Activated naive CD4-positive, alpha-beta T cell treated with anti-CD3 and anti-CD28 coated beads, Interleukin-2, amount 10 ng/mL, durations not matched to agents 7 days and 5 days (primary cell): Measurements from ENCODE around the gene KIF13A.
"Not testable (repeated sequence)": the region's sequence is repeated elsewhere in the genome, so short reads cannot be mapped to it uniquely, and the experiment has no call there.

Experiments
- CTCF ChIA-PET: fragments of 350-600 bp; sonication (Branson Sonifier 250); formaldehyde crosslinking; loops from one replicate; lab custom pipeline; 2021; ENCODE audit warnings: antibody characterized with exemption; lab: Charles Lee
- DNase-seq: peaks from one replicate; pipeline ENCODE4 v3.0.0-alpha.2; 2020
- H3K27ac Mint-ChIP-seq: one replicate; pipeline ENCODE4 v1.8.0; 2021; ENCODE audit warnings: mild to moderate bottlenecking, moderate library complexity, mixed read lengths
- H3K27me3 Mint-ChIP-seq: one replicate; pipeline ENCODE4 v1.8.0; 2021; ENCODE audit warnings: mild to moderate bottlenecking, mixed read lengths
- H3K36me3 Mint-ChIP-seq: one replicate; pipeline ENCODE4 v1.8.0; 2021; ENCODE audit warnings: mixed read lengths
- H3K4me1 Mint-ChIP-seq: one replicate; pipeline ENCODE4 v1.8.0; 2021; ENCODE audit warnings: mixed read lengths
- H3K4me3 Mint-ChIP-seq: one replicate; pipeline ENCODE4 v1.8.0; 2021; ENCODE audit warnings: mild to moderate bottlenecking, moderate library complexity, mixed read lengths
- H3K9me3 Mint-ChIP-seq: one replicate; pipeline ENCODE4 v1.8.0; 2021; ENCODE audit warnings: mixed read lengths

Gene KIF13A

DNA sequence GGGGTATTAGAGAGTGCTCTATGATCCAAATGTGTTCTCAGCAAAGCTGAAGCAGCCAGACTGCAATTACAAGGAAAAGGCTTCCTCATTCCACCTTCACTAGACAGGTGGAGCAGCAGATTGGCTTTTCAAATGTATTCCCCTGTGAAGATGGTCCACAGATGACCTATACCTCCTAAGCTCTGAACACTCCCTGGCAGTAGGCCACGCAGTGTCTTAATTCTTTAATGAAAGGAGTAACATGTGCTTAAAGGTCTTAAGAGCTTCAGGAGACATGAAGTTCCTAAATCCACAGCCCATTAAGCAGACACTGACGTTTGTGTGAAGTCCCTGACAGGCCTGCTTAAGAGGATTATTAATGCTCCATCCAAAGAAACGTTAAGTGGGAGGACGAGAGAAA is 141.8 kb downstream of the KIF13A start:
- H3K4me1 Mint-ChIP-seq, result peaks cover 4% of the 10 kb centered on the region
- CTCF ChIA-PET, result interaction anchor here (0.6 kb wide), 1 partner anchor 1259 kb away, joined by 3 read pairs; no protein-coding TSS in a partner anchor

DNA sequence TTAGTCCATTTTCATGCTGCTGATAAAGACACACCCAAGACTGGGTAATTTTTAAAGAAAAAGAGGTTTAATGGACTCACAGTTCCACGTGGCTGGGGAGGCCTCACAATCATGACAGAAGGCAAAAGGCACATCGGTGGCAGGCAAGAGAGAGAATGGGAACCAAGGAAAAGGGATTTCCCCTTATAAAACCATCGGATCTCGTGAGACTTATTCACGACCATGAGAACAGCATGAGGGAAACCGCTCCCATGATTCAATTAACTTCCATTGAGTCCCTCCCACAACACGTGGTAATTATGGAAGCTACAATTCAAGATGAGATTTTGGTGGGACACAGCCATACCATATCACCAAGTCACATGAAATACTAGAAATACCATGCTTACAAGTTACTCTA is 142.5 kb downstream of the KIF13A start:
- not testable (repeated sequence) for H3K4me1 Mint-ChIP-seq

More for the DNA sequence above, 141.8 kb downstream of the KIF13A start:
- no peak overlapping the region for H3K4me3 Mint-ChIP-seq
- H3K9me3 Mint-ChIP-seq, result no peaks in the 10 kb centered on the region
- H3K36me3 Mint-ChIP-seq, result no peaks in the 10 kb centered on the region
- DNase-seq, result no peak
- H3K27ac Mint-ChIP-seq, result no peak overlapping the region
- peaks cover 4% of the 10 kb centered on the region for H3K27me3 Mint-ChIP-seq

DNA sequence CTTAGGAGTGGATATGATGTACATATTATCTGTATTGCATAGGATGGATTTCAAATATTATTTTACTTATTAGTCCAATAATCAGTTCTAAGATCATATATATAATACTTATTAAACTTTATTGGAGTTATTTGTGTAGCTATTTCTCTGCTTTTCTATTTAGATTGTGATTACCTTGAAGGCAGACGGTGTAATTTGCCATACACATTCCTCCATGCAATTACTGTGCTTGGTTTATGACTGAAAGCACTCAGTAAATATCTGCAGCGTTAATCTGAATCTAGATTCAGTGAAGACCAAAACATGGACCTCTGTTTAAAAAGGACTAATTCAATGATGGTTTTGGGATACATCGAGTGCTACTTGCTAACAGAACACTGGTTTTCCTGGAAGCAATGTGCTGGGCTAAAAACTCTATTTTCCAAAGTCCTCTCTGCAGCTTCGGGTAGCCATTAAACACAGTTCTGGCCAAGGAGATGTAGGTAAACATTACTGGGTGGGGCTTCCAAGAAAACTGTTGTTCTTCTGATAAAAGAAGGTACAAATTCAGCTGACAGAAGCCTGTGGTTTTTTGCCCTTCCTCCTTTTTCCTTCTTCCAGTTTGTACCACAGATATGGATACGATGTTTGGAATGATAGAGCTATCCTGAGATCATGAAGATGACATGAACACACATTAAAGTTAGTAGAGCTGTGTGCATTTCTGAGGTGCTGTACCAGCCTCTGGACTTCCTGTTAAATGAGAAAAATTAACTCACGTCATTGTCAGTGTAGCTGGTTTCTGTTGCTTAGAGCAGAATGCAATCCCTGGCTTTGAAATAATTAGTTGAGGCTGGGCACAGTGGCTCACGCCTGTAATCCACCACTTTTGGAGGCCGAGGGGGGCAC is 144.3 kb downstream of the KIF13A start:
- no peak overlapping the region for H3K4me3 Mint-ChIP-seq
- CTCF ChIA-PET, result no interaction called here
- no peaks in the 10 kb centered on the region for H3K36me3 Mint-ChIP-seq
- no peak for DNase-seq
- H3K27me3 Mint-ChIP-seq, result peaks cover 4% of the 10 kb centered on the region
- no peaks in the 10 kb centered on the region for H3K9me3 Mint-ChIP-seq
- H3K4me1 Mint-ChIP-seq, result peaks cover 4% of the 10 kb centered on the region
- no peak overlapping the region for H3K27ac Mint-ChIP-seq

More for the DNA sequence above, 142.5 kb downstream of the KIF13A start:
- H3K36me3 Mint-ChIP-seq, CTCF ChIA-PET, H3K27me3 Mint-ChIP-seq, DNase-seq, H3K9me3 Mint-ChIP-seq, H3K27ac Mint-ChIP-seq, H3K4me3 Mint-ChIP-seq: not testable (repeated sequence)

GRCh38 chr6:17842014-17842776 is 145.2 kb downstream of the KIF13A start:
- Mint-ChIP-seq H3K27me3 (peaks cover 4% of the 10 kb centered on the region), H3K27ac (no peak overlapping the region), H3K36me3 (no peaks in the 10 kb centered on the region), H3K9me3 (no peaks in the 10 kb centered on the region), H3K4me3 (no peak overlapping the region), H3K4me1 (peaks cover 4% of the 10 kb centered on the region)
- DNase-seq, result no peak
- CTCF ChIA-PET, result no interaction called here

GRCh38 chr6:17839513-17840223 is 147.8 kb downstream of the KIF13A start:
- Mint-ChIP-seq H3K4me1 (peaks cover 4% of the 10 kb centered on the region), H3K9me3 (no peaks in the 10 kb centered on the region), H3K27me3 (peaks cover 4% of the 10 kb centered on the region), H3K36me3 (no peaks in the 10 kb centered on the region), H3K27ac (no peak overlapping the region), H3K4me3 (no peak overlapping the region)
- no peak for DNase-seq
- CTCF ChIA-PET, result no interaction called here

DNA sequence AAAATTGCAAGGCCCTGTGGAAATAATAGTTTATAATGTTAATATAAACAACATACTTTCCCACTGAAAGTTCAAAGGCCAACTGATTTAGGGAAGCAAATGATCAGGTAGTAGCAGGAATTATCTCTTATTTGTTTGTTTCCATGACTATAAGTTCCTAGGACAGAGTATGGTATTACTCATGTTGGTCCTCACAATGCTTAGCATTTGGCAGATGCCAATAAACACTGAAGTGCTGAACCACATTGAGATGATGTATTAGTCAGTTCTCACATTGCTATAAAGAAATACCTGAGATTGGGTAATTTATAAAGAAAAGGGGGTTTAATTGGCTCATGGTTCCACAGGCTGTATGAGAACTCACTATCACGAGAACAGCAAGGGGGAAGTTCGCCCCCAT is 151.1 kb downstream of the KIF13A start:
- peaks cover 10% of the 10 kb centered on the region for H3K27me3 Mint-ChIP-seq
- no peaks in the 10 kb centered on the region for H3K36me3 Mint-ChIP-seq
- CTCF ChIA-PET, result no interaction called here

GRCh38 chr6:17835784-17836183 is 151.7 kb downstream of the KIF13A start:
- no peak overlapping the region for H3K27ac Mint-ChIP-seq

More for the DNA sequence above, 151.1 kb downstream of the KIF13A start:
- H3K9me3 Mint-ChIP-seq, result no peaks in the 10 kb centered on the region
- H3K4me3 Mint-ChIP-seq, result no peak overlapping the region
- DNase-seq, result no peak
- no peaks in the 10 kb centered on the region for H3K4me1 Mint-ChIP-seq
- no peak overlapping the region for H3K27ac Mint-ChIP-seq

GRCh38 chr6:17831135-17831534 is 156.3 kb downstream of the KIF13A start:
- Mint-ChIP-seq H3K27me3 (peaks cover 10% of the 10 kb centered on the region), H3K4me3 (no peak overlapping the region), H3K27ac (no peak overlapping the region), H3K9me3 (no peaks in the 10 kb centered on the region), H3K36me3 (no peaks in the 10 kb centered on the region), H3K4me1 (no peaks in the 10 kb centered on the region)
- no peak for DNase-seq
- CTCF ChIA-PET, result interaction anchor here (1.0 kb wide), 1 partner anchor 13 kb away, joined by 3 read pairs; no protein-coding TSS in a partner anchor

More at GRCh38 chr6:17835784-17836183, 151.7 kb downstream of the KIF13A start:
- Mint-ChIP-seq H3K9me3 (no peaks in the 10 kb centered on the region), H3K4me3 (no peak overlapping the region), H3K27me3 (peaks cover 7% of the 10 kb centered on the region), H3K4me1 (no peaks in the 10 kb centered on the region), H3K36me3 (no peaks in the 10 kb centered on the region)
- CTCF ChIA-PET, result no interaction called here
- no peak for DNase-seq

- H3K4me1 Mint-ChIP-seq, result no peaks in the 10 kb centered on the region
- H3K4me3 Mint-ChIP-seq, result no peak overlapping the region
- no peak for DNase-seq
- no peaks in the 10 kb centered on the region for H3K9me3 Mint-ChIP-seq
- H3K27ac Mint-ChIP-seq, result no peak overlapping the region
- CTCF ChIA-PET, result interaction anchor here (1.0 kb wide), 1 partner anchor 12 kb away, joined by 3 read pairs; no protein-coding TSS in a partner anchor
- H3K36me3 Mint-ChIP-seq, result no peaks in the 10 kb centered on the region
- peaks cover 10% of the 10 kb centered on the region for H3K27me3 Mint-ChIP-seq
These were observed 157.5 kb downstream of the KIF13A start for GRCh38 chr6:17829905-17830304.

GRCh38 chr6:17828149-17828548 is 159.3 kb downstream of the KIF13A start:
- Mint-ChIP-seq H3K4me1 (no peaks in the 10 kb centered on the region), H3K36me3 (no peaks in the 10 kb centered on the region), H3K4me3 (no peak overlapping the region), H3K9me3 (no peaks in the 10 kb centered on the region), H3K27ac (no peak overlapping the region), H3K27me3 (peaks cover 6% of the 10 kb centered on the region)
- no peak for DNase-seq
- CTCF ChIA-PET, result no interaction called here

DNA sequence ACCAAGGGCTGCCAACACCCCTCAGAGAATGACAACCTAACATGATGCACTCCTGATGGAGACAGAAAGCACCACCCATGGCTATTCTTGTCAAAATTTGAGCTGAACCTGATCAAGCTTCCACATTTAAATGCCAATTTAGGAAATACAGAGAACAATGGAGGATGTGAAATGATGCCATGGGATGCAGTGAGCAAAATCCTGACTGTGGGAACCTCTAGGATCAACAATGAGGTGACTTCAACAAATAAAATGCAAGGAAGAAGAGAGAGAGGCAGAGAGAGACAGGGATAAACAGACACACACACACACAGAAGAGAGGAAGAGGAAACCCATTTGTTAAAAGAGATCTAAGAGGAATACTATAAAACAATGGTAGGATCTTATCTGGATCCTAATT is 161.1 kb downstream of the KIF13A start:
- CTCF ChIA-PET, result no interaction called here
- no peaks in the 10 kb centered on the region for H3K9me3 Mint-ChIP-seq
- no peaks in the 10 kb centered on the region for H3K36me3 Mint-ChIP-seq
- H3K27me3 Mint-ChIP-seq, result peaks cover 4% of the 10 kb centered on the region
- H3K27ac Mint-ChIP-seq, result no peak overlapping the region
- no peak overlapping the region for H3K4me3 Mint-ChIP-seq
- DNase-seq, result no peak
- no peaks in the 10 kb centered on the region for H3K4me1 Mint-ChIP-seq

DNA sequence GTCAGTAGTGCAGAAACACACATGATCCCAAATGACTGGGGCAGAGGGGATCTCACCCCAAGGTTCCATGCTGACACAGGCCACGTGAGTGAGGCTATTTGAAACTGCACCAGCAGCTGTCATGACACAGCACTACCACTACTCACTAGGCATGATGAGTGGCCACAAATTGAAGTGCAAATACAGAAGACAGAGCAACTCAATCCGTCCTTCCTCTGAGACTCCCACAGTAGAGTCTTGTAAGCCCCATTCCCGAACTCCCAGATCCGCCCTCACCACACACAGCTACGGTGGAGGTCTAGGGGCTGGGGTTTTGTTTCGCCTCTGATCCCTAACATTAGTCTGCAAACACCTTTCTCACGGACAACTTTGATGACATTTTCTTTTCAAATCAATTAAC is 167.4 kb downstream of the KIF13A start:
- H3K36me3 Mint-ChIP-seq, result no peaks in the 10 kb centered on the region
- peaks cover 5% of the 10 kb centered on the region for H3K27me3 Mint-ChIP-seq
- no peak overlapping the region for H3K27ac Mint-ChIP-seq
- H3K4me3 Mint-ChIP-seq, result no peak overlapping the region
- H3K4me1 Mint-ChIP-seq, result no peaks in the 10 kb centered on the region
- DNase-seq, result no peak
- CTCF ChIA-PET, result interaction anchor here (1.1 kb wide), 1 partner anchor 10 kb away, joined by 3 read pairs; no protein-coding TSS in a partner anchor
- H3K9me3 Mint-ChIP-seq, result no peaks in the 10 kb centered on the region

DNA sequence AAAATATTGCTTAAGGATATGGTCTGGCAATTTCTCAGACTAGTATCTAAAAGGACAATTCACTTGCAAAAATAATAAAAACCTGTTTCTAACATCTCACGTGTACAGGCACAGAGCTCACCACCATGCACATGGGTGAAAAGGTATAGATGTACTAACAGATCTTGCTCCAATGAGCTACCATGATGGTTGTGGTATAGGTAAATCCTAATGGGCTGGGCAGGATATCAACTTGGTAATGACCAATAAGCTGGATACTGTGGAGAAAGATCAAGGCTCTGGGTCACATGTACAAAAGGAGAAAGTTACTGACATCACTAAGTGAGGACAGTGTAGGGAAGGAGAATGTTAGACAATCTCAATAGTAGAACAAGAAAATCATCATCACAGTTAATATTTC is 169.7 kb downstream of the KIF13A start:
- H3K9me3 Mint-ChIP-seq, result no peaks in the 10 kb centered on the region
- no peak for DNase-seq
- CTCF ChIA-PET, result interaction anchor here (0.8 to 5.1 kb wide), 5 partner anchors 13 to 233 kb away, joined by 3 to 29 read pairs (median 5); no protein-coding TSS in a partner anchor
- no peak overlapping the region for H3K4me3 Mint-ChIP-seq
- H3K4me1 Mint-ChIP-seq, result no peaks in the 10 kb centered on the region
- H3K36me3 Mint-ChIP-seq, result no peaks in the 10 kb centered on the region
- peaks cover 5% of the 10 kb centered on the region for H3K27me3 Mint-ChIP-seq
- H3K27ac Mint-ChIP-seq, result no peak overlapping the region
